Brain microvascular endothelial cell (primary cell): Measurements from ENCODE around the gene NHSL2.
A peak's percentile ranks its signal among the peaks of the same experiment; 100 is the strongest.

Experiments used
- DNase-seq: peaks from one replicate; pipeline ENCODE4 v3.0.0-alpha.2; 2020
- H3K27ac ChIP-seq: fragments of 250-450 bp; sonication (Bioruptor Pico); 2 replicates; pipeline ENCODE4 v1.5.1; 2020; ENCODE audit warnings: mild to moderate bottlenecking, moderate library complexity
- H3K27me3 ChIP-seq: fragments of 250-450 bp; sonication (Bioruptor Pico); replicated peaks from 2 replicates; pipeline ENCODE4 v1.5.1; 2020; ENCODE audit warnings: mild to moderate bottlenecking
- H3K36me3 ChIP-seq: fragments of 250-450 bp; sonication (Bioruptor Pico); replicated peaks from 2 replicates; pipeline ENCODE4 v1.5.1; 2020; ENCODE audit warnings: mild to moderate bottlenecking
- H3K4me3 ChIP-seq: 2 replicates; pipeline ENCODE4 v1.5.1; 2011; ENCODE audit warnings: low read depth, mild to moderate bottlenecking, control low read depth, low read length, moderate library complexity
- in situ Hi-C: cut with HindIII; loops from 2 replicates; pipeline ENCODE4 v1.10.0; 2017; ENCODE audit warnings: low sequenced_read_pairs, low pct_ligation_motif_present
- TF ChIP-seq, protein P1 (sequence below): IDR thresholded peaks from 2 replicates; pipeline ENCODE4 v1.5.1; 2011; ENCODE audit warnings: low read depth, mild to moderate bottlenecking, moderate library complexity, low read length, control low read depth, inconsistent platforms; ENCODE audit errors: missing control alignments

The NHSL2 gene

DNA sequence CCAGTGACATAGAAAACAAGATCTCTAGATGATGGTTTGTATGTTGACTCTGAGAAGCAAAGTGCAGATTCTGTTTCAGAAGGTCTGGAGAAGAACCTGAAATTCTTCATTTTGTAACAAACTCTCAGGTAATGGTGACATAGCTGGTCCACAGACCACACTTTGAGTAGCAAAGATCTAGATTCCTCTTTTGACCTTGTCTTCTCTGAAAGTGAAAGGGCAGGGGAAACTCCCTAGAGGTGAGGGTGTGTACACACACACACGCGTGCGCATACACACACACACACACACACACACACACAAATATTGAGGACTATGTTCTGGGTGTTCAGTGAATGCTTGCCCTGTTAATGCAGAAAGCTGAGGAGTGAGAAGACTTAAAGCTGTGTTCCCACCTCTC is 110.1 kb downstream of the NHSL2 start:
- H3K4me3 ChIP-seq: no peak overlapping the region
- in situ Hi-C loops: no loop called here
- no peaks in the 10 kb centered on the region for H3K36me3 ChIP-seq
- DNase-seq: no peak
- H3K27ac ChIP-seq: no peak overlapping the region
- H3K27me3 ChIP-seq: peaks cover 4% of the 10 kb centered on the region
- TF ChIP-seq, protein P1, sequence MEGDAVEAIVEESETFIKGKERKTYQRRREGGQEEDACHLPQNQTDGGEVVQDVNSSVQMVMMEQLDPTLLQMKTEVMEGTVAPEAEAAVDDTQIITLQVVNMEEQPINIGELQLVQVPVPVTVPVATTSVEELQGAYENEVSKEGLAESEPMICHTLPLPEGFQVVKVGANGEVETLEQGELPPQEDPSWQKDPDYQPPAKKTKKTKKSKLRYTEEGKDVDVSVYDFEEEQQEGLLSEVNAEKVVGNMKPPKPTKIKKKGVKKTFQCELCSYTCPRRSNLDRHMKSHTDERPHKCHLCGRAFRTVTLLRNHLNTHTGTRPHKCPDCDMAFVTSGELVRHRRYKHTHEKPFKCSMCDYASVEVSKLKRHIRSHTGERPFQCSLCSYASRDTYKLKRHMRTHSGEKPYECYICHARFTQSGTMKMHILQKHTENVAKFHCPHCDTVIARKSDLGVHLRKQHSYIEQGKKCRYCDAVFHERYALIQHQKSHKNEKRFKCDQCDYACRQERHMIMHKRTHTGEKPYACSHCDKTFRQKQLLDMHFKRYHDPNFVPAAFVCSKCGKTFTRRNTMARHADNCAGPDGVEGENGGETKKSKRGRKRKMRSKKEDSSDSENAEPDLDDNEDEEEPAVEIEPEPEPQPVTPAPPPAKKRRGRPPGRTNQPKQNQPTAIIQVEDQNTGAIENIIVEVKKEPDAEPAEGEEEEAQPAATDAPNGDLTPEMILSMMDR: no peak

DNA sequence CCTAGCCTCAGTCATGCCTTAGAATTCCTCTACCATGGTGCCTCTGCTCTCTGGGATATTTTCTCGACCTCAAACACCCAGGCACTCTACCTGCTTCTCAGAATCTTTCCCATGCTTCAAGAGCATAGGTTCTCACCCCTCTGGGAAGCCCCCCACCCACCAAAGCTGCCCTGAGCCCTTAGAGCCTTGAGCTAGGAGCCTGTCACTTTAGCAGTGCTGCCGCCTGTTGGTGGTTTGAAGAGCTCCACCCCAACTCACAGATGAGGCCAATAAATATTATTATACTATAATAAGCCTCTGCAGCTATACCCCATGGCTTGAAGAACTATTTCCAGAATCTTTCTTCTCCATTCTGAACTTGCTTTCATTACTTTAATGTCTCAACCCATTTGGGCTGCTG is 111.3 kb downstream of the NHSL2 start:
- TF ChIP-seq, protein P1: peak; percentile 78
- Histone ChIP-seq H3K27ac (no peak overlapping the region), H3K4me3 (no peak overlapping the region), H3K27me3 (peaks cover 4% of the 10 kb centered on the region), H3K36me3 (no peaks in the 10 kb centered on the region)
- no peak for DNase-seq
- in situ Hi-C loops: no loop called here

DNA sequence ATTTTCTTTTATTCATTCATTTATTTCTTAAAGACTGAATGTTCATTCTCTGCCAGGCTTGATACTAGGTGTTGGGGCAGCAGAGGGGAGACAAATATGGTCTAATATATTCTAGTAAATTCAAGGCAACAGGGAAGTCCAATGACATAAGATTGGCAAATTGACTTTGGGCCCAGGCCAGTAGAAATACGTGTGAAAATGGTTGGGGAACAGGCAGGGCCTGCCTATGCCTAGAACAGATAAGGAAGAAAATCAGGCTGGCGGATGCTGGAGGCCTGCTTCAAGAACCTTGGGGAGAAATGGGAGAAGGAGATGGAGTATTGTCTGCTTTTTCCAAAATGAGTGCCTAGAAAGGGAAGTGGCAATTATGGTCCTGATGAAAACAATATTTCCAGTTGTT is 112.4 kb downstream of the NHSL2 start:
- H3K27me3 ChIP-seq: peaks cover 4% of the 10 kb centered on the region
- in situ Hi-C loops: no loop called here
- no peak overlapping the region for H3K4me3 ChIP-seq
- no peaks in the 10 kb centered on the region for H3K36me3 ChIP-seq
- DNase-seq: no peak
- TF ChIP-seq, protein P1: no peak
- no peak overlapping the region for H3K27ac ChIP-seq

DNA sequence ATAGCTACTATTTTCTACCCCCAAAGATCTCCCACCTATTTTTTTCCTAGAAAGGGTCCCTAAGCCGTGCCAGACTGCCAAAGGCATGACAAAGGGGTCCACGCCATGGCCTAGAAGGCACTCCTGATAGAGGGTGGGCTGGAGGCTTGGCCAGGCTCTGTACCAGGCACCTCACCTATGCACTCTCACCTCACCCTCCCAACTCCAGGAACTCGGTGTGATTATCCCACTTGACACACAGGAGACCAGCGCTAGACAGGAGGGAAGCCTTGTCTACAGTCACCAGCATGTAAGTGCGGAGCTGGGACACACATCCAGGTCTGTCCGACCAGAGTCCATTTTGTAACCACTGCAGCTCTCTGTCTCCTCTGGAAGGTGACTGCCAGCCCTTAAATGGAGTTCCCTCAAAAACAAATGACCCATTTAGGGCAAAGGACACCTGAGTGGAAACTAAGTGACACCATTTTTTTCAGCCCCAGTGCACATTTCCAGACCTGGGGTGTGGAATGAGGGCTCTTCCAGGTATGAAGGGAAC is 114.7 kb downstream of the NHSL2 start:
- H3K36me3 ChIP-seq: no peaks in the 10 kb centered on the region

DNA sequence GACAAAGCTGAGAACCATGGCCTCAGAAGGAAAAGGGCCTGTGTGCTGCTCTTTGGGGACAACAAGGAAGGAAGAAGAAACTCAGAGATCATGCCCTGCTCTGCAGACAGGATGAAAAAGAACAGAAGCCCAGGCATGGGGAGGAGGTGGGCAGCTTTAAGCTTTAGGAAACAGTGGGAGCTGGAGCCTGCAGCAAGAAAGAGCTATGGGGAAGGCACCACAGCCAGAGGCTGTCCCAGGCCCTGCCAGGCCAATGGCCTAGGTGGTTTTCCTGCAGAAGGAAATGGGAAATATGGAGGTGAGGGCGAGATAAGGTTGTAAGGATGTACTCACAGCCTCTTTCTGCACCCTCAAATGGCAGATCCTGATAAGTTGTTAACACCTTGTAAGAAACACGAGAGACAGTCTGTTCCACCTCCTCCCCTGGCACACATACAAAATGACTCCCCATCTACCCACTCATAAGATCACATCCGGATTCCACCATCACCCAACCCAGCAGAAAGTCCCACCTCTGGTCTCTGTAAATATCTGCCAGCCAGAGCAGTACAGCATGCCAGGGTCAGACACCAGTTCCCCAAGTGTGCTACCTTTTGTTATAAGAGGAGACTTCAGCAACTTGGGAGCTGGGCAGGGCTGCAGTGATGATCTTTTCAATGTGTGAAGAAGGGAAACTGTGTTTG is 115.8 kb downstream of the NHSL2 start:
- no peaks in the 10 kb centered on the region for H3K36me3 ChIP-seq
- in situ Hi-C loops: no loop called here
- DNase-seq: no peak
- H3K27me3 ChIP-seq: no peaks in the 10 kb centered on the region
- no peak overlapping the region for H3K27ac ChIP-seq
- TF ChIP-seq, protein P1: no peak
- no peak overlapping the region for H3K4me3 ChIP-seq

More for the DNA sequence above, 114.7 kb downstream of the NHSL2 start:
- in situ Hi-C loops: no loop called here
- no peak overlapping the region for H3K27ac ChIP-seq
- no peak for DNase-seq
- H3K4me3 ChIP-seq: no peak overlapping the region
- peaks cover 2% of the 10 kb centered on the region for H3K27me3 ChIP-seq
- TF ChIP-seq, protein P1: no peak
